Stimulated activated CD4-positive, alpha-beta T cell treated with anti-CD3 and anti-CD28 coated beads, Interleukin-1b, Interleukin-23, amount 100 ng/mL, for 1 hour (primary cell): ENCODE results near the gene OMA1.

Source experiments
- DNase-seq, 2 donors: peaks; one replicate each; pipeline ENCODE4 v3.0.0-alpha.2; 2020; ENCODE audit warnings: low read depth in 2 of 2

OMA1 gene

DNA sequence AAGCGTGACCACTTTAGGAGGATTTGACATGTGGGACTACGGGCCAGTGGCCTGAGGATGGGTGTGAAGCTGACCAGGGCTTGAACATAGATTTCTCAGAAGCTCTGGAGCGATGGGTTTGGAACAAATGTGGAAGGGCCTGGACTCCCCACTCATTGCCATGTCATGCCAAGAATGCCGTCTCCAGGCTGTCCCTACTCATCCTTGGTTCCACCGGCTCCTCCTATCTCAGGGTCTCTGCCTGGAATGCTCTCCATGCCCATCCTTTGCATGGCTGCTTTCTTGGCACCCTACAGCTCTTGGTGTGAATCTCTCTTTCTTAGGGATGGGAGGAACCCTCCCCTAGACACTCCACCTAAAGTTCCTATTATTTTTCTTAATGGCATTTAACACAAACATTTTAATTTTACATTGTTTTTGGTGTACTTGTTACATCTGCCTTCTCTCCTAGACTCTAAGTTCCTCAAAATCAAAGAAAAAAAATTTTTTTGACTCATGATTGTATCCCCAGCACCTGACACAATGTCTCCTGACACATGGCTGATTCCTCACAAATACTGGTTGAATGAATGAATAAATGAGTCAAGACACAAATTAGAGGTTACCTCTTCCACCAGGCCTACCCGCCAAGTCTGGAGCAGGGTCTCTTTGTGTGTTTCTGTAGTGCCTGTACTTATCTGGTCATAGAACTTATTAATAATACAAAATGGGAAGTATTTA, 114.5 kb downstream of the OMA1 start:
- DNase-seq: no peak
